Kidney glomerular epithelial cell (primary cell): ENCODE measurements around the gene PTPRS.
"Not testable (repeated sequence)": the region's sequence is repeated elsewhere in the genome, so short reads cannot be mapped to it uniquely, and the experiment has no call there.

Source experiments
- DNase-seq: peaks from one replicate; lab custom pipeline; 2025; lab: John Stamatoyannopoulos, UW

Gene PTPRS

GRCh38 chr19:5332501-5332900, 8.1 kb downstream of the PTPRS start:
- DNase-seq, result no peak

DNA sequence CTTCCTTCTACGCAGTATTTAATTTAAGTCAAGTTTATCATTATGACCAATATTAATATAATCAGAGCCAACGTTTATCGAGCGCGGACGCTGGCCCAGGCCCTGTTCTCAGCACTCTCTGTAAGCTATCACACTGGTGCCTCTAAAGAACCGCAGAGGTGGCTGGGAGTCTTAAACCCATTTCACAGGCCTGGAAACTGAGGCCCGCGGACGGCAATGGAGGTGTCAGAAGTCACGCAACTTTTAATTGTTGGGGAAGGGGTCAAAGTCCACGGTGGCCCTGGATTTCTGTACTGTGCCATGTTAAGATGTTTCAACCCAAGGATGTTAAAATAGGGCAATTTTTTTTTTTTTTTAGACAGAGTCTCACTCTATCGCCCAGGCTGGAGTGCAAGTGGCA, 8.8 kb downstream of the PTPRS start:
- no peak for DNase-seq

DNA sequence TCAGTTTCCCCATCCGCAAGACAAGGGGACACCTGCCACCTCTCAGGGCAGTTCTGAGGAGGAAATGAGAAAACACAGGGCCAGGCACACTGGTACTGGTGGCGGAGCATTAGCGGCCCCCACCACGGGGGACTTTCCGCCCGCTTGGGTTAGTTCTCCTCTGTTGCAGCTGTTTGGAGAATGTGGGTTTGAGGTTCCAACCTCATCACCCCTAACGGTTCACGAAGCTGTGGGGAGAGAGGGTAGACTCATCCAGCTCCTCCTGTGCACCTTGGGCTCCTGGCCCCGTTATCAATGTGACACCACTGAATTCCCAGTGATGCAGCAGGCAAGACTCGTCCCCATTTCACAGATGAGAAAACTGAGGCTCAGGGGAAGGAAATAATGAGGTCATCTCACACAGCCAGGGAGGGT, 10.3 kb downstream of the PTPRS start:
- no peak for DNase-seq

DNA sequence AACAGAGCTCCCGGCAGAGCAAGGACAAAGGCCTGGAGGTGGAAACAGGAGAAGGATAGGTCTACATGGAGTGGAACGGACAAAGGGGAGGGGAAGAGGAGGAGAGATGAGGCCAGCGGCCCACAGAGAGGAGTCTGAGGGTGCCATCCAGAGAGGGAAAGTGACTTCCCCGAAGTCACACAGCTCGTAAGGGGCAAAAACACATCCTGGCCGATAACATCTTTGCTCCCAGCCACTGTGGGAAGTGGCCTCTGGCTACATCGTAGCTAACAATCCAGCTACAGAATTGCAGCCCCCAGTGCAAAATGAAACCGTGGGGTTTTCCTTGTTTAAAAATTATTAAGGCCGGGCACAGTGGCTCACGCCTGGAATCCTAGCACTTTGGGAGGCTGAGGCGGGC, 11.5 kb downstream of the PTPRS start:
- DNase-seq, result no peak

DNA sequence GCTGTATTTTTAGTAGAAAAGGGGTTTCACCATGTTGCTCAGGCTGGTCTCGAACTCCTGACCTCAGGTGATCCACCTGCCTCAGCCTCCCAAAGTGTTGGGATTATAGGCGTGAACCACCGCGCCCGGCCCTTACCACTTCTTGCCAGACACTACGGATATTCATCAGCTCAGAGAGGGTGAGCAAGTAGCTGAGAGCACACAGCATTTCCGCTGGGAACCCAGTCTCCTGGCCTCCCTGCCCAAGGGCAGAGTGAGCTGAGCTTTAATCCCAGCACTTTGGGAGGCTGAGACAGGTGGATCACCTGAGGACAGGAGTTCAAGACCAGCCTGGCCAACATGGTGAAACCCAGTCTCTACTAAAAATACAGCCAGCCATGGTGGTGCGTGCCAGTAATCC, 12.2 kb downstream of the PTPRS start:
- DNase-seq, result not testable (repeated sequence)

- DNase-seq, result no peak
Observed at GRCh38 chr19:5326986-5327623, 13.5 kb downstream of the PTPRS start.

DNA sequence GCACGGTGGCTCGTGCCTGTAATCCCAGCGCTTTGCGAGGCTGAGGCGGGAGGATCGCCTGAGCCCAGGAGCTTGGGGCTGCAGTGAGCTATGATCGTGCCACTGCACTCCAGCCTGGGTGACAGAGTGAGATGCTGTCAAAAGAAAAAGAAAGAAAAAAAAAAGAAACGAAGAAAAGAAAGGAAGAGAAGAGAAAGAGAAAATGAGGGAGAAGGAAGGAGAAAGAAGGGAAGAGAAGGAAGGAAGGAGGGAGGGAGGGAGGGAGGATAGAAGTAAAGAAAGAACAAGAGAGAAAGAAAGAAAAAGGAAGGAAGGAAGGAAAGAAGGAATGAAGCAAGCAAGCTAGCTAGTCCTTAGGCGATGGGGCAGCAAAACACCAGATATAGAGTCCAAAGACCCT, 14.1 kb downstream of the PTPRS start:
- no peak for DNase-seq

GRCh38 chr19:5324947-5325346, 15.7 kb downstream of the PTPRS start:
- DNase-seq, result no peak

DNA sequence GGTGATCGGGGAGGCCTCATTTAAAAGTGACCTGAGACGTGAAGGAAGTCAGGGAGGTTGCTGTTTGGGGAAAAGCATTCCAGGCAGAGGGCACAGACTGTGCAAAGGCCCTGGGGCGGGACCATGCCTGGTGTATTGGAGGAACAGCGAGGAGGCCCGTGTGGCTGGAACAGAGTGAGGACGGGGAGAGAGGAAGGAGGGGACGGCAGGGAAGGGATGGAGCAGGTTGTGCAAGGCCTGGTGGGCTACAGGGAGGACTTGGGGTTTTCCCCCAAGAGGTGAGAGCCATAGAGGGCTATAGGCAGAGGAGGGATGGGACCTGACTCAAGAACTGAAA, 17.2 kb downstream of the PTPRS start:
- DNase-seq, result no peak

DNA sequence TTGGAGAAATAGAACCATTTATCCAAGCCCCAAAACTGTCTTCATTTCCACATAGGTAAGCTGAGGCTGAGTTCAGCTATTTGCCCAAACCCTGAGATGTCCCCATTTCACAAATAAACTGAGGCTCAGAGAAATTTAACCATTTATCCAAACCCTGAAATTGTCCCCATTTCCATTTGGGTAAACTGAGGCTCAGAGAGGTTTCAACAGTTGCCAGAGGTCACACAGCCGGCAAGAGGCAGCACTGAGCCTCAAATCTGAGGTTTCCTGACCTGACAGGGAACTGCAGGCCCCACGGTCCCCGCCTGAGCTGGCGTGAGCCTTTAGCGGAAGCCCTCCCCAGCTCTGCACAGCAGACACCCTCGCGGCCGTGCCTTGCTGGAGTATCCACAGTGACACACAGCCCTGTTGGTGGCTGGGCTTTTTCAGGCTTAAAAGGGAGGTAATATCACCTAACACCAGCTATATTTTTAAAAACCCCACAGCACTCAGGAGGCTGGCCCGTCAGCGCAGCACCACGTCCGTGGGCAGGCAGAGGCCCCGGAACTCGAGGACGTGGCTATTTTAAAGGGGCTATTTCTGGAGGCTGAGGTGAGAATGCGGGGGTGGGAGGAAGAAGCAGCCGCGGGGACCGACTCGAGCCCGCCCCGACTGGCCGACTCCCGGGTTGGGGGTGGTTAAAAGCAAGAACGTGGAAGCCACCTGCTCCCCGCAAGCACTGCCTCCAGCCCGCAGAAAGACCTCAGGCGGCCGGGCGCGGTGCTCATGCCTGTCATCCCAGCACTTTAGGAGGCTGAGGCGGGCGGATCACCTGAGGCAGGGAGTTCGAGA, 18.5 kb downstream of the PTPRS start:
- no peak for DNase-seq

DNA sequence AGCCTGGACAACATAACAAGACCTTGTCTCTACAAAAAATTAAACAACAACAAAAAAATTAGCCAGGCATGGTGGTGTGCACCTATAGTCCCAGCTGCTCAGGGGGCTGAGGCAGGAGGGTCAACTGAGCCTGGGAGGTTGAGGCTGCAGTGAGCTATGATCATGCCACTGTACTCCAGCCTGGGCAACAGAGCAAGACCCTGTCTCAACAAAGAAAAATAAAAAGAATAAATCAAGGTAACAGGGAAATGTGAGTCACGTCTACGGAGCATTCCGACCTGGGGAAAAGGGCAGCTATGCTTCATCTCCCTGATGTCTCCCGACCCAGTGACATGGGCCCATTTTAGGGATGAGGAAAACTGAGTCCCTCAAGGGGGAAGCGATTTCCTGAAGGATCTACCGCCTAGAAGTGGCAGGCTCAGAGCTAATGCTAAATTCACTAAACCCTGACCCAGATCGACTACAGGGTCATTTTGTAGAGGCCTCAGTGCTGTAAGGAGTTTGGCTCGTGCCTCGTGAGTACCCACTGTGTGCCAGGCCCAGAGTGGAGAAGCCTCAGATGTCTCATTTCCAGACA, 19.5 kb downstream of the PTPRS start:
- DNase-seq, result no peak

GRCh38 chr19:5319516-5319915, 21.1 kb downstream of the PTPRS start:
- DNase-seq, result no peak

GRCh38 chr19:5318306-5318705, 22.3 kb downstream of the PTPRS start:
- DNase-seq, result no peak

- no peak for DNase-seq
Observed at GRCh38 chr19:5317321-5317720, 23.3 kb downstream of the PTPRS start.

GRCh38 chr19:5316138-5316537, 24.5 kb downstream of the PTPRS start:
- DNase-seq, result no peak

DNA sequence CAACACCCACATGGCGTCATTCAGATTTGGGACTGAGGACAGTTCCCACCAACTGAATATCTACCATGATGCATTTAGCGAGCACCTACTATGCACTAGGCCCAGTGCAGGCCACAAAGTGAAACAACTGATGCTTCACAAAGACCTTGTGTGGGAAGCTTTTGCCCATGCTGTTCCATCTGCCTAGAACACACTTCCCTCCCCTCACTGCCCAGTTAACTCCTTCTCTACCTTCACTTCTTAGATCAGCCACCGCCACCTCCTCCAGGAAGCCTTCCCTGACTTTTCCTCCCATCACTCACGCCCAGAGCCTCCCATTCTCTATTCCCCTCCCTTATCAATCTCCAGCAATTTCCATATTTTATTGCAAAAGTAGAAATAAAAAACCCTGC, 25.7 kb downstream of the PTPRS start:
- no peak for DNase-seq

- no peak for DNase-seq
Observed at GRCh38 chr19:5314012-5314906, 26.4 kb downstream of the PTPRS start.

- no peak for DNase-seq
Observed at GRCh38 chr19:5313307-5313706, 27.3 kb downstream of the PTPRS start.

DNA sequence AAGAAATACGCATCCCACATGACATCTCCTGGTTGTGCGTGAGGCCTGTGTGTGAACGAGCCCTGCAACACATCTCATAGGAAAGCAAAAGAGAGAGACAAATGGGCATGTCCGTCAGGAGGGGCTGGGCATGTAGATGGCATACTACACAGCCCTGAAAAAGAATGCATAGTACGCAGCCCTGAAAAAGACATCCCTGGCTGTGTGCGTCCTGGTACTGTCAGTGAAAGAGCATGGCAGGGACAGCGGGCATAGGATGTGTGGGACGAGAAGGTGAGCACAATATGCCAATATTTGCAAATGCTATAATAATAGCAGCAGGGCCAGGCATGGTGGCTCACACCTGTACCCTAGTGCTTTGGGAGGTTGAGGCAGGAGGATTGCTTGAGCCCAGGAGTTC, 28.6 kb downstream of the PTPRS start:
- no peak for DNase-seq

GRCh38 chr19:5309438-5310204, 31.0 kb downstream of the PTPRS start:
- DNase-seq, result no peak
